ENCODE measurements around the gene RPS28. TPM values are rescaled to one million over a fixed set of nuclear protein-coding genes. Genes with fewer than 3 reads are reported as not detected.
A peak's percentile ranks its signal among the peaks of the same experiment; 100 is the strongest.

Gene RPS28
- total RNA-seq, 1 donor from 2014 or later: 1,057 TPM

GRCh38 chr19:8363803-8364771 is 42.8 kb downstream of the RPS28 start, which contains the start of gene ANGPTL4:
ANGPTL4 (plus strand) TSS chr19:8364155; CDS start chr19:8364322, 167 bp downstream.
- DNase-seq (ENCODE audit: low spot score): no peak
- Mint-ChIP-seq H3K27me3 (ENCODE audit: low read depth) (no peaks in the 10 kb centered on the region), H3K4me3 (ENCODE audit: unreplicated experiment) (peak within 1 kb of the TSS; percentile 92), H3K9me3 (ENCODE audit: low read depth) (no peaks in the 10 kb centered on the region), H3K36me3 (ENCODE audit: low read depth) (peaks cover 7% of the 10 kb centered on the region), H3K27ac (ENCODE audit: unreplicated experiment) (peak within 1 kb of the TSS; percentile 100), H3K4me1 (ENCODE audit: low read depth) (peaks cover 63% of the 10 kb centered on the region)
- TF ChIP-seq CTCF (IDR thresholded peaks at IDR 0.05): peak; percentile 63

- H3K9me3 Mint-ChIP-seq (ENCODE audit: low read depth): no peaks in the 10 kb centered on the region
- peaks cover 71% of the 10 kb centered on the region for H3K4me1 Mint-ChIP-seq (ENCODE audit: low read depth)
- TF ChIP-seq CTCF (IDR thresholded peaks at IDR 0.05): no peak
- peaks cover 7% of the 10 kb centered on the region for H3K36me3 Mint-ChIP-seq (ENCODE audit: low read depth)
- DNase-seq (ENCODE audit: low spot score): no peak
- peak overlapping the region; percentile 92 for H3K4me3 Mint-ChIP-seq (ENCODE audit: unreplicated experiment)
- H3K27me3 Mint-ChIP-seq (ENCODE audit: low read depth): no peaks in the 10 kb centered on the region
- H3K27ac Mint-ChIP-seq (ENCODE audit: unreplicated experiment): peak overlapping the region; percentile 97
Observed at GRCh38 chr19:8366121-8366581, 44.9 kb downstream of the RPS28 start.

- peaks cover 9% of the 10 kb centered on the region for H3K36me3 Mint-ChIP-seq (ENCODE audit: low read depth)
- TF ChIP-seq CTCF (IDR thresholded peaks at IDR 0.05): no peak
- H3K9me3 Mint-ChIP-seq (ENCODE audit: low read depth): no peaks in the 10 kb centered on the region
- no peaks in the 10 kb centered on the region for H3K27me3 Mint-ChIP-seq (ENCODE audit: low read depth)
- no peak for DNase-seq (ENCODE audit: low spot score)
- H3K4me1 Mint-ChIP-seq (ENCODE audit: low read depth): peaks cover 69% of the 10 kb centered on the region
- H3K4me3 Mint-ChIP-seq (ENCODE audit: unreplicated experiment): peak overlapping the region; percentile 92
- peak overlapping the region; percentile 97 for H3K27ac Mint-ChIP-seq (ENCODE audit: unreplicated experiment)
Observed at GRCh38 chr19:8366961-8367326, 45.6 kb downstream of the RPS28 start.

GRCh38 chr19:8367327-8368001 is 46.2 kb downstream of the RPS28 start:
- Mint-ChIP-seq H3K4me1 (ENCODE audit: low read depth) (peaks cover 64% of the 10 kb centered on the region), H3K27ac (ENCODE audit: unreplicated experiment) (peak overlapping the region; percentile 97)

More at GRCh38 chr19:8367327-8368001, 46.2 kb downstream of the RPS28 start:
- H3K4me3 Mint-ChIP-seq (ENCODE audit: unreplicated experiment): peak overlapping the region; percentile 92
- H3K27me3 Mint-ChIP-seq (ENCODE audit: low read depth): no peaks in the 10 kb centered on the region
- peak; percentile 99 for DNase-seq (ENCODE audit: low spot score)
- TF ChIP-seq CTCF (IDR thresholded peaks at IDR 0.05): no peak
- H3K36me3 Mint-ChIP-seq (ENCODE audit: low read depth): peaks cover 9% of the 10 kb centered on the region
- no peaks in the 10 kb centered on the region for H3K9me3 Mint-ChIP-seq (ENCODE audit: low read depth)

Measured in chondrocyte (in vitro differentiated cells).